Astrocyte (in vitro differentiated cells and primary cell): Measurements from ENCODE around the gene GMDS. TPM values are rescaled to one million over a fixed set of nuclear protein-coding genes. Genes with fewer than 3 reads are reported as not detected.

ENCODE experiments used
- DNase-seq: peaks from one replicate; pipeline ENCODE4 v3.0.0-alpha.2; 2010; ENCODE audit warnings: low read depth
- FAIRE-seq: peaks from 2 replicates; lab custom pipeline; 2011; peaks lifted over from hg19 to GRCh38; lab: Jason Lieb, UNC
- H2AFZ ChIP-seq: 2 replicates; pipeline ENCODE4 v1.6.0; 2012; ENCODE audit warnings: low read depth, low read length, inconsistent platforms
- H3K27ac ChIP-seq: 2 replicates; pipeline ENCODE4 v1.5.1; 2011; ENCODE audit warnings: low read depth, low read length, inconsistent platforms
- H3K27me3 ChIP-seq: 2 replicates; pipeline ENCODE4 v1.6.0; 2011; ENCODE audit warnings: low read length, inconsistent platforms; ENCODE audit not compliant: insufficient read depth
- H3K36me3 ChIP-seq: 2 replicates; pipeline ENCODE4 v1.5.1; 2011; ENCODE audit warnings: low read length, inconsistent platforms; ENCODE audit not compliant: insufficient read depth
- H3K4me1 ChIP-seq: 2 replicates; pipeline ENCODE4 v1.5.1; 2011; ENCODE audit warnings: low read length, inconsistent platforms; ENCODE audit not compliant: insufficient read depth
- H3K4me2 ChIP-seq: 2 replicates; pipeline ENCODE4 v1.6.0; 2012; ENCODE audit warnings: low read length, inconsistent platforms
- H3K4me3 ChIP-seq: 2 replicates; pipeline ENCODE4 v1.5.1; 2011; ENCODE audit warnings: low read depth, mild to moderate bottlenecking, low read length, inconsistent platforms; ENCODE audit not compliant: insufficient read depth
- H3K79me2 ChIP-seq: 2 replicates; pipeline ENCODE4 v1.6.0; 2012; ENCODE audit warnings: mild to moderate bottlenecking, low read length, inconsistent platforms; ENCODE audit not compliant: insufficient read depth
- H3K9ac ChIP-seq: 2 replicates; pipeline ENCODE4 v1.6.0; 2012; ENCODE audit warnings: mild to moderate bottlenecking, low read length, inconsistent platforms
- H3K9me3 ChIP-seq: 2 replicates; pipeline ENCODE4 v1.5.1; 2012; ENCODE audit warnings: low read depth, mild to moderate bottlenecking, low read length, inconsistent platforms; ENCODE audit not compliant: insufficient read depth
- H4K20me1 ChIP-seq: 2 replicates; pipeline ENCODE4 v1.6.0; 2012; ENCODE audit warnings: low read length, inconsistent platforms; ENCODE audit not compliant: insufficient read depth
- H3K27ac Mint-ChIP-seq: one replicate; pipeline ENCODE4 v1.8.0; 2021; ENCODE audit warnings: mild to moderate bottlenecking, mixed read lengths; ENCODE audit not compliant: unreplicated experiment
- H3K27me3 Mint-ChIP-seq: one replicate; pipeline ENCODE4 v1.8.0; 2021; ENCODE audit warnings: low read depth, mixed read lengths; ENCODE audit not compliant: unreplicated experiment
- H3K36me3 Mint-ChIP-seq: one replicate; pipeline ENCODE4 v1.8.0; 2021; ENCODE audit warnings: low read depth, mixed read lengths; ENCODE audit not compliant: unreplicated experiment
- H3K4me1 Mint-ChIP-seq: one replicate; pipeline ENCODE4 v1.8.0; 2021; ENCODE audit warnings: low read depth, mixed read lengths; ENCODE audit not compliant: unreplicated experiment
- H3K4me3 Mint-ChIP-seq: one replicate; pipeline ENCODE4 v1.8.0; 2021; ENCODE audit warnings: mild to moderate bottlenecking, moderate library complexity, mixed read lengths; ENCODE audit not compliant: unreplicated experiment
- H3K9me3 Mint-ChIP-seq: one replicate; pipeline ENCODE4 v1.8.0; 2021; ENCODE audit warnings: mild to moderate bottlenecking, mixed read lengths; ENCODE audit not compliant: unreplicated experiment
- EZH2 ChIP-seq: IDR thresholded peaks from 2 replicates; pipeline ENCODE4 v1.6.1; 2012; ENCODE audit warnings: mild to moderate bottlenecking, low read length, inconsistent platforms; ENCODE audit not compliant: insufficient read depth
- total RNA-seq: library from RNA; stranded (reverse); gene quantifications from 2 replicates; pipeline ENCODE4 v1.2.1, GENCODE V29; 2021
- TF ChIP-seq, protein P1 (sequence below): IDR thresholded peaks from 2 replicates; pipeline ENCODE4 v1.5.1; 2011; ENCODE audit warnings: low read depth, mild to moderate bottlenecking, inconsistent platforms, low read length, moderate library complexity; ENCODE audit not compliant: insufficient read depth

The GMDS gene
- total RNA-seq, 1 donor from 2014 or later, result 9.4 TPM

DNA sequence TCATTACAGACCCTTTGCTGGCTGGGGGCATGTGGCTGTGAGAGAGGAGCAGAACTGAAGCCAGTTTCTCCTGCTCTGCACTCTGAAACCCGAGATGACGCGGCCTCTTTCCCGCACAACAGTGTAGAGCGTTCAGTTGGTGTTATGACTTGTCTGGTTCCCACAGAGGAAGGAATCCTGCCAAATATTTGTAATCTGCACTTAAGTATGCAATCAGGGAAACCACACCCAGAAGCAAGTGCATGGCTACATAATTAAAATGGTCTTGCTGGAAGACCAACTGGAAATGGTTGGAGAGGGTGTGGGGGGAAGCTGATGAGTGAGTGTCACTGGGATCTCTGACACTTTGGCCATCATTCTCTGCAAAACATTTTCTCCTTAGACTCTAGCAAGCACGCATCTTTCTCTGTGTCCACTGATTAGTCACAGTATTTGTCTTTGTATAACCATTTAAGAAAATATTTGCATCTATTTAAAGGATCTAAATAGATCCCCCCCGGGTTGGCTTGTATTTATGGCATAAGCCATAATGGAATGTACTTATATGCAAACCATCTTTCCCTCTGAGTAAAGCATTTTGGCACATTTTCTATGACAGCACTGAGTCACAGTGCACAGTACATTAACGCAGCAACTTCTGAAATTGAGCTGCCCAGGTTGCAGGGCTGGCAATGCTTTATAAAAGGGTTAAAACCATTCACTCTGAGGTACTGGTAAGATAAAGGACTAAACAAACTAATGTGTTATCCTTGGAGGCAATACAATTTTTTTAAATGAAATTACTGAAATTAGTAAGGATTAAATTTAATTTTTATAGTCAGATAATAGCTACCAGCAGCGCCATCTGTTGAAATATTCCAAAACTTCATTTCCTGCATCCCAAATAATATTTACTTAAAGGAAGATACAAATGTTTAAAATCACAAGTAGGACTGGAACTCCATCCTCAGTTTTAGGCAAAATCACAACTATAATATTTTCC, 559.0 kb downstream of the GMDS start:
- no peak overlapping the region for H3K4me3 Mint-ChIP-seq

DNA sequence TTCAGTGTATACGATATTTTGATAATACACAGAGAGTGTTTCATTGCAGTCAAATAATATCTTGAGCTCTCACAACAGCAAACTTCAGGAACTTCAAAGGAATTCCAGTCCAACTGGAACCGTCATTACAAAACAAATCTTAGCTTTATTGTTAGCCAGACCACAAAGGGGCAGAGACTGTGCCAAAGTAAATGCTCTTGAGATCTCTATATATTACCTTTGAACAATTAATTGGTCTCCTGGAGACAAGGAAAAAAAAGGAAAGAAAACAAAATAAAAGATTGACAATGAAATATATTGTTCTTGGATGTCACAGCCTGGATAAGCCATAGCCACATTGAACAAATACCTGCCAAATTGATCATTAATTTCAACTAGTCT, 565.7 kb downstream of the GMDS start:
- Histone ChIP-seq H3K79me2 (no peaks in the 10 kb centered on the region), H3K4me1 (peaks cover 5% of the 10 kb centered on the region), H3K9ac (no peak overlapping the region), H4K20me1 (no peaks in the 10 kb centered on the region), H2AFZ (no peak overlapping the region), H3K27ac (no peak overlapping the region), H3K4me2 (peak overlapping the region; percentile 19), H3K4me3 (no peak overlapping the region), H3K9me3 (no peaks in the 10 kb centered on the region), H3K27me3 (peaks cover 2% of the 10 kb centered on the region), H3K36me3 (no peaks in the 10 kb centered on the region)
- peaks cover 2% of the 10 kb centered on the region for H3K27me3 Mint-ChIP-seq
- no peak for TF ChIP-seq EZH2
- TF ChIP-seq, protein P1, sequence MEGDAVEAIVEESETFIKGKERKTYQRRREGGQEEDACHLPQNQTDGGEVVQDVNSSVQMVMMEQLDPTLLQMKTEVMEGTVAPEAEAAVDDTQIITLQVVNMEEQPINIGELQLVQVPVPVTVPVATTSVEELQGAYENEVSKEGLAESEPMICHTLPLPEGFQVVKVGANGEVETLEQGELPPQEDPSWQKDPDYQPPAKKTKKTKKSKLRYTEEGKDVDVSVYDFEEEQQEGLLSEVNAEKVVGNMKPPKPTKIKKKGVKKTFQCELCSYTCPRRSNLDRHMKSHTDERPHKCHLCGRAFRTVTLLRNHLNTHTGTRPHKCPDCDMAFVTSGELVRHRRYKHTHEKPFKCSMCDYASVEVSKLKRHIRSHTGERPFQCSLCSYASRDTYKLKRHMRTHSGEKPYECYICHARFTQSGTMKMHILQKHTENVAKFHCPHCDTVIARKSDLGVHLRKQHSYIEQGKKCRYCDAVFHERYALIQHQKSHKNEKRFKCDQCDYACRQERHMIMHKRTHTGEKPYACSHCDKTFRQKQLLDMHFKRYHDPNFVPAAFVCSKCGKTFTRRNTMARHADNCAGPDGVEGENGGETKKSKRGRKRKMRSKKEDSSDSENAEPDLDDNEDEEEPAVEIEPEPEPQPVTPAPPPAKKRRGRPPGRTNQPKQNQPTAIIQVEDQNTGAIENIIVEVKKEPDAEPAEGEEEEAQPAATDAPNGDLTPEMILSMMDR, result no peak
- H3K4me1 Mint-ChIP-seq, result no peaks in the 10 kb centered on the region
- H3K9me3 Mint-ChIP-seq, result peaks cover 2% of the 10 kb centered on the region
- no peak for FAIRE-seq
- H3K4me3 Mint-ChIP-seq, result no peak overlapping the region
- H3K27ac Mint-ChIP-seq, result no peak overlapping the region
- DNase-seq, result peak; percentile 68
- peaks cover 2% of the 10 kb centered on the region for H3K36me3 Mint-ChIP-seq

More for the DNA sequence above, 559.0 kb downstream of the GMDS start:
- Histone ChIP-seq H3K36me3 (no peaks in the 10 kb centered on the region), H3K9me3 (no peaks in the 10 kb centered on the region), H2AFZ (no peak overlapping the region), H3K79me2 (no peaks in the 10 kb centered on the region), H3K27ac (peak overlapping the region; percentile 80), H3K4me3 (peak overlapping the region; percentile 30), H3K4me2 (peak overlapping the region; percentile 79), H3K27me3 (no peaks in the 10 kb centered on the region), H3K9ac (peak overlapping the region; percentile 67), H3K4me1 (peaks cover 19% of the 10 kb centered on the region), H4K20me1 (no peaks in the 10 kb centered on the region)
- peak; percentile 49 for FAIRE-seq
- Mint-ChIP-seq H3K27me3 (peaks cover 2% of the 10 kb centered on the region), H3K4me1 (peaks cover 10% of the 10 kb centered on the region), H3K27ac (peak overlapping the region; percentile 66), H3K36me3 (no peaks in the 10 kb centered on the region), H3K9me3 (no peaks in the 10 kb centered on the region)
- peak; percentile 99 for DNase-seq
- TF ChIP-seq EZH2, result no peak
- TF ChIP-seq, protein P1, result peak; percentile 37
